A204.1 (cell line): ENCODE measurements around the gene MUC4.
"Not testable (repeated sequence)": the region's sequence is repeated elsewhere in the genome, so short reads cannot be mapped to it uniquely, and the experiment has no call there.

Experiments used
- FAIRE-seq: peaks from 2 replicates; lab custom pipeline; 2012; peaks lifted over from hg19 to GRCh38; lab: Jason Lieb, UNC

The MUC4 gene

DNA sequence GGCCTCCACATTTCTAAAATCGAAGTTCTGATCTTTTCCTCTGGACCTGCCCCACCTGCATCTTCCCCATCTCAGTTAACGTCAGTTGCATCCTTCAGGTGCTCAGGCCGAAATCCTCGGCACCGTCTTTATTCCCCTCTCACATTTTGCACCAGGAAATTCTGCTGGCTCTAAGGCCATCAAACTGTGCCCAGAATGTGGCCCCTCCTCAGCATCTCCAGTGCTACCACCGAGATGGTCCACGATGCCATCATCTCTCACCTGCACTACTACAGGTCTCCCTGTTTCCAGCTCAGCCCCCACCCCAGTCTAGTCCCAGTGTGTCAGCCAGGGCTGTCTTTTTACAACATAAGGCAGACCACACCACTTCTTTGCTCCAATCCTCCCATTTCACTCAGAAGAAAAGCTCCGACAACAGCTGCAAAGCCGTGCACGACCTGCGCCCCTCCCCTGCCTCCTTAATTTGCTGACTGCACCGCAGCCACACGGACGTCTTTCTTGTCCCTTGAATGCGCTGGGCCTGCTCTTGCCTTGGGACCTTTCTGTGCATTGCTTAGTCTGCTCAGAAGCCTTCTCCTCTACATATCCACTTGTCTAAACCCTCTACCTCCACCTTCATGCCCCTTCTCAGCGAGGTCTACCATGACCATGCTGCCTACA lies 76.6 kb downstream of the MUC4 start:
- no peak for FAIRE-seq

DNA sequence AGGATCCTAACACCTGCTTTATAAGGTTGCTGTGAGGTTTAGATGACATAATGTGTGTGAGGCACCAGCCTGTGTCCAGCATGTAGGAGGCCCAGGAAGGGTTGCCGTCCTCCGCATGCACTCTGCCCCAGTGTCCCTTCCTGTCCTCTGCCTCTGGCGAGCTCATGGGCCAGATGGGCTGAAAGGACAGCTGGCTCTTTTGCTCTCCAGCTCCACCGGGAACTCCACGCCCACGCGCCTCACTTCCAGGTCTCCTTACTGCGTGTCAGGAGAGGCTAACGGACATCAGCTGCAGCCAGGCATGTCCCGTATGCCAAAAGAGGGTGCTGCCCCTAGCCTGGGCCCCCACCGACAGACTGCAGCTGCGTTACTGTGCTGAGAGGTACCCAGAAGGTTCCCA lies 78.8 kb downstream of the MUC4 start:
- FAIRE-seq = no peak

DNA sequence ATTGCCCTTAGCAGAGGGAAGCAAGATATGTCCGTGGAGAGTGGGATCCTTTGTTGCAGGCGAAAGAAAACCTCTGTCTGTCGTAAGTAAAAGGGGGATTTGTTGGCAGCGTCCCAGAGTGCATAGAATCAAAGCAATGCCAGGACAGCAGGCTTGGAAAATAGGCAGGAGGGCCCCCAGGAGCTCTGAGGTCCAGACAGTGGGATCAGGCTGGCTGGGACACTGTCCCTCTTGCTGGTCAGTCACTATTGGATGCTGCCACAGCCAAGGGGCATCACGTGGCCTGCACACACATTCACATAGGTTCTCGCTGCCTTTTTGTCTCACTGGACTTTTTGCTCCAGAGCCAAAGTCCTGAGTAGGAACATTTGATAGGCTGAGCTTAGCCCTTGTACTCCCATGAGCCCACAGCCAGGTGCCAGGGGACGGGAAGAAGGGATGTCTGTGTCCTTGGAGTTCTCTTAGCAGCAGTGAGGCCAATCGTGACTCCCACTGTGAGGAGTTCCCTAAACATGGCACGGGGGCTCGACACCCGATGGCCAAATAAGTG lies 80.3 kb downstream of the MUC4 start:
- FAIRE-seq = no peak

DNA sequence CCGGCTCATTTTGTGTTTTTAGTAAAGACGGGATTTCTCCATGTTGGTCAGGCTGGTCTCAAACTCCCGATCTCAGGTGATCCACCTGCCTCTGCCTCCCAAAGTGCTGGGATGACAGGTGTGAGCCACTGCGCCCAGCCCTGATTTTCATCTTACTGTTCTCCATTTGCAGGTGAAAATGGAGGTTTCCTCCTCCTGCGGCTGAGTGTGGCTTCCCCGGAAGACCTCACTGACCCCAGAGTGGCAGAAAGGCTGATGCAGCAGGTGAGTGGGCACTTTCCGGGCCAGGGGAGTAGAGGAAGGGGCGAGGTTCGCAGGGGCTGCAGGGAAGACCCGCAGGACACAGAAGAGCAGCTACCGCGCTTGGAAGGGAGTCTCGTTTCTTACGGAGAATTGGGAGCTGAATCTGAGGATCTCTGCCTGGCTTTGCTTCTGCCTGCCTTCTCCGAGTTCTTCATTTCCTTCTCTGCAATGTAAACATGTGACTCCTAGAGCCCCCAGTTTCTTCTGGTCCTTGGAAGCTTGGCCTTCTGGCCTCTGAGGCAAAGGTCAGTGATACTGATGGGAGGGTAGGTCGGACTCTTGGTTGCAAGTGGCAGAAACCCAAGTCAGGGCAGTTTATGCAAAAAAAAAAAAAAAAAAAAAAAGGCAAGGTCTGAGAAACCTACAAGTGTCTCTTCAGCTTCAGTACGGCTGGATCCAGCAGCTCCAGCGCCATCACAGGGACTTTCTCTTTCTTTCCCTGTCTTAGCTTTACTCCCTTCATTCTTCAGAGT lies 82.1 kb downstream of the MUC4 start:
- FAIRE-seq = no peak

DNA sequence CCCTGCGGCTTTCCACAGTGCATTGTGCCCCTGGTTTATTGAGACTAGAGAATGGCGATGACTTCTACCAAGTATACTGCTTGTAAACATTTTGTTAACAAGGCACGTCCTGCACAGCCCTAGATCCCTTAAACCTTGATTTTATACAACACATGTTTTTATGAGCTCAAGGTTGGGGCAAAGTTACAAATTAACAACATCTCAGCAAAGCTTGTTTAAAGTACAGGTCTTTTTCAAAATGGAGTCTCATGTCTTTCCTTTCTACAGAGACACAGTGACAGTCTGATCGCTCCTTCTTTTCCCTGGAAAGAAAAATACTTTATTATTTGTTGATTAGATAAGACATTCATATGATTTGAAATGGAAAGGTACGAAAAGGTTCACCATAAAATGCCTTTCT lies 82.9 kb downstream of the MUC4 start:
- FAIRE-seq = not testable (repeated sequence)

DNA sequence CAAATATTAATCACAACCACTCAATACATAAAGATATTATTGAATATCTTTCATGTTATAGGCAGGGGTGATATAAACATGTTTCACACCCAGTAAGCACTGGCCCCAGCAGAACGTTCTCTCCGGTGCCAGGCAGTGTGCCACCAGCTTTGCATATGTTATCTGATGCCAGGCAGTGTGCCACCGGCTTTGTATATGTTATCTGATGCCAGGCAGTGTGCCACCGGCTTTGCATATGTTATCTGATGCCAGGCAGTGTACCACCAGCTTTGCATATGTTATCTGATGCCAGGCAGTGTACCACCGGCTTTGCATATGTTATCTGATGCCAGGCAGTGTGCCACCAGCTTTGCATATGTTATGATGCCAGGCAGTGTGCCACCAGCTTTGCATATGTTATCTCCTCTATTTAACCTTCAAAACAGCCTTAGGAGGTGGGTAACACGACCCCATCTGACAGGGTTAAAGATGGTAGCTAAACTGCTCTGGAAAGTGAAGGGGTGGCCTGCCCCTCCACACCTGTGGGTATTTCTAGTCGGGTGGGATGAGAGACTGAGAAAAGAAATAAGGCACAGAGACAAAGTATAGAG lies 84.0 kb downstream of the MUC4 start:
- FAIRE-seq = no peak

DNA sequence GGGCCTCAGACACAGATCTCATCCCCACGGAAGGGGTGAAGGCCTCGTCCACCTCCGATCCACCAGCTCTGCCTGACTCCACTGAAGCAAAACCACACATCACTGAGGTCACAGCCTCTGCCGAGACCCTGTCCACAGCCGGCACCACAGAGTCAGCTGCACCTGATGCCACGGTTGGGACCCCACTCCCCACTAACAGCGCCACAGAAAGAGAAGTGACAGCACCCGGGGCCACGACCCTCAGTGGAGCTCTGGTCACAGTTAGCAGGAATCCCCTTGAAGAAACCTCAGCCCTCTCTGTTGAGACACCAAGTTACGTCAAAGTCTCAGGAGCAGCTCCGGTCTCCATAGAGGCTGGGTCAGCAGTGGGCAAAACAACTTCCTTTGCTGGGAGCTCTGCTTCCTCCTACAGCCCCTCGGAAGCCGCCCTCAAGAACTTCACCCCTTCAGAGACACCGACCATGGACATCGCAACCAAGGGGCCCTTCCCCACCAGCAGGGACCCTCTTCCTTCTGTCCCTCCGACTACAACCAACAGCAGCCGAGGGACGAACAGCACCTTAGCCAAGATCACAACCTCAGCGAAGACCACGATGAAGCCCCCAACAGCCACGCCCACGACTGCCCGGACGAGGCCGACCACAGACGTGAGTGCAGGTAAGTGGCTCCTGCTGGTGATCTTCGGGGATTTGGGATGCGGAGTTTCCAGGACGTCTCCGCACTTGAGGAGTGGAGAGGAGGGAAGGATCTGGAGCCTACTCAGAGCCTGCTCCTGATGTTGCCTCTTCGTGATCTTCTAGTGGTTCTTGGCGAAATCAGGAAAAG lies 85.6 kb downstream of the MUC4 start:
- FAIRE-seq = not testable (repeated sequence)

DNA sequence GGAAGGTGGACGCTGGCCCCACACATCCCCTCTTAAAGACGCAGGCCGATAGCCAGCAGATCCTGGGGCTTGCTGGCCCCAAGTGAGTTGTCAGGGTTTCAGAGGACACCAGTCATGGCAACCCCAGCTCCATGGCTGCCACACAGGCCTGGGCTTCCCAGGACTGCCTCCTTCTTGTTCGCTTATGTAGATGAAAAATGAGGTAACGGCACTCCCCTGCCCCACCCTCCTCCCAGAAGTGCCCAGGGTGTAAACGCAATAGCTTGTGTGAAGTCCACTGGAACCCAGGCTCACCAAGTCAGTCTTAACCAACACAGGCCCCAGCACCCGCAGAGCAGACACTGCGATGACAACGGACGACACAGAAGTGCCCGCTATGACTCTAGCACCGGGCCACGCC lies 87.4 kb downstream of the MUC4 start:
- FAIRE-seq = not testable (repeated sequence)

DNA sequence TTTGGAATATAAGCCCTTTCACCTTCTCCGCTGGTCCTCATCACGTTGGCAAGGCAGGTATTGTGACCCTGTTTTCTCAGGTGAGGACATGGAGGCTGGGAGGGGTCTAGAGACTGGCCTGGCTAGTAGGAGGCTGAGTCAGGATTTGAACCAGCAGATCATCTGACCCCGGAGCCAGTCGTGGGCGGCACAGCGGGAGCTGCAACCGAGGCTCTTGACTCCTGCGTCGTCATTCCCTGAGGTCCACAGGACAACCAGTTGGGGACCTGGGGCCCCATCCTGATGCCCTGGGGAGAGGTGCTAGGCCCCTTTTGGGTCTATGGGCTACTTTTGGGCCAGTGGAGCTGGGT lies 88.8 kb downstream of the MUC4 start:
- not testable (repeated sequence) for FAIRE-seq

DNA sequence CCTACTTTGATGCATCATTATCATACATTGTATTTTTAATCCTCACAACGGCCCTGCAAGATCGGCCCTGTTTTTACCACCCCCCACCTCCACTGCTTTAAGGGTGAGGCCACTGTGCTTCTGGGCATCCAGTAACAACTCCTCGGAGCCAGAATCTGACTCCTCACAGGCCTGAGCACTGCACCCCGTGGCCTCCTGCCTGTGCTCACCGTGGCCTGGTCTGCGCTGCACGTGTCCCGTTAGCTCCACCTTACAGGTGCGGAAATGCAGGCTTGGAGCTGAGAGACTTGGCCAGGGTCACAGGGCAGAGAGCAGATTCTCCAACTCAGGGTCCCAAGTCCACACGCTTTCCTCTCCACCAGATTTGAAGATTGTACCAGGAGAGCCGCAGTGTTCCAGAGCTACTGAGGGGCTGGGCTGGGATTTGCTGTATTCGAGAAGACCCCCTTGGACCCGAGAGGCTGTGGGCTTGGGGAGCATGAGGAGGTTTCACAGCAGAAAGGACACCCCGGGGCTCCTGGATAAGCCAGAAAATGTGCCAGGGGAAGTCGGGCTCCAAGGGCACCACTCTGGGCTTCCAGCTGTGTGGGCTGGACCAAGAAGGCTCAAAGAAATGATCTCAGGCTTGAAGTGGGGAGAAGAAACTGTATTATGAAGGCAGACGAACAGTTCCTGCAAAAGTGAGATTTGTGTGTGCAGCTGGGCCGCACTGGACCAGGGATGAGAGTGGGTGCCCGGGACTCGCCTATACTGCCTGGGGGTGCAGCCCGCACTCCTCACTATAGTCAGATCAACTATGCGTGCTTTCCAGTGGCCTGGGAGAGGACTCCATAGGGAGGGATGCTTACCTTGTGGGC lies 89.4 kb downstream of the MUC4 start:
- not testable (repeated sequence) for FAIRE-seq

DNA sequence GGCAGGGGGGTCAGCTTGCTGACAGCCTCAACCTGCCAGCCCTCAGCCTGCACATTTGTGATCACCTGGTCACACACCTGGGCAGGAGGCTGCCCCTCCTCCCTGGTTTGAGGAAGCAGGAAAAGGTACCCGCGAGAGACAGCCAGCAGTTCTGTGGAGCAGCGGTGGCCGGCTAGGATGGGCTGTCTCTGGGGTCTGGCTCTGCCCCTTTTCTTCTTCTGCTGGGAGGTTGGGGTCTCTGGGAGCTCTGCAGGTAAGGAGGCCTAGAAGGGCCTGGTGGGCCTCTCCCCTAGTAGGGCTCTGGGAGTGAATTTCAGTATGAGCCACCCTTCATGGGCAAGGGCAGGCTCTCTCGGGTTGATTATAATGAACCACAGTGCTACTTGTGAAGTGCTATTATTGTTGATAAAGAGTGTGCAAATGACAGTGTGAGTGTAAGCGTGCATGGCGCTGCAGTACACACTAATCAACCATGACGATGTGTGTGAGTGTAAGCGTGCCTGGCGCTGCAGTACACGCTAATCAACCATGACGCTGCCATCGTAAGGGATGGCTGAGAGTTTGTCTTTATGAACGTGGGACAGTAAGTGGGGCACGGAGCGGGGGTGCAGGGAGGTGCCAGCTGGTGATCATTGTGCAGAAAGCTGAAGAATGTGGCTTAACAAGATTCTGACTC lies 90.8 kb downstream of the MUC4 start, which contains the start of gene MUC20:
TSS of gene MUC20 (plus strand) at position 148 of the 676 bp plus-strand sequence. CDS start at position 178, 30 bp downstream.
- FAIRE-seq = not testable (repeated sequence)

DNA sequence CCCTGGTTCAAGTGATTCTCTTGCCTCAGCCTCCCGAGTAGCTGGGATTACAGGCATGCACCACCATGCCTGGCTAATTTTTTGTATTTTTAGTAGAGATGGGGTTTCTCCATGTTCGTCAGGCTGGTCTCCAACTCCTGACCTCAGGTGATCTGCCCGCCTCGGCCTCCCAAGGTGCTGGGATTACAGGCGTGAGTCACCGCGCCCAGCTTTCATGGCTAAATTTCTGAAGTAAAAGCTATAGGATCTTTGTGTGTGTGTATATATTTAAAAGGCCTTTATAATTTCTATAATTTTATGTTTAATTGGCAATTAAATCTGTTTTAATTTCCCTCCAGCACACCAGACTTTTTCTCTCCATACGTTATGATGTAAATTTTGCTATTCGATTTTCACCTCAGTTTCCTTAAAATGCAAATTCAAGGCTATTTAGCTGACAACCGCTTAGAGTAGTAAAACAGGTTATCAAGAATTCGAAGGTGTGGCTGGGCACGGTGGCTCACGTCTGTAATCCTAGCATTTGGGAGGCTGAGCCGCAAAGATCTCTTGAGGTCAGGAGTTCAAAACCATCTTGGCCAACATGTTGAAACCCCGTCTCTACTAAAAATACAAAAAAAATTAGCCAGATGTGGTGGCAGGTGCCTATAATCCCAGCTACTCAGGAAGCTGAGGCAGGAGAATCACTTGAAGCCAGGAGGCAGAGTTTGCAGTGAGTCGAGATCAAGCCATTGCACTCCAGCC lies 92.0 kb downstream of the MUC4 start:
- not testable (repeated sequence) for FAIRE-seq

DNA sequence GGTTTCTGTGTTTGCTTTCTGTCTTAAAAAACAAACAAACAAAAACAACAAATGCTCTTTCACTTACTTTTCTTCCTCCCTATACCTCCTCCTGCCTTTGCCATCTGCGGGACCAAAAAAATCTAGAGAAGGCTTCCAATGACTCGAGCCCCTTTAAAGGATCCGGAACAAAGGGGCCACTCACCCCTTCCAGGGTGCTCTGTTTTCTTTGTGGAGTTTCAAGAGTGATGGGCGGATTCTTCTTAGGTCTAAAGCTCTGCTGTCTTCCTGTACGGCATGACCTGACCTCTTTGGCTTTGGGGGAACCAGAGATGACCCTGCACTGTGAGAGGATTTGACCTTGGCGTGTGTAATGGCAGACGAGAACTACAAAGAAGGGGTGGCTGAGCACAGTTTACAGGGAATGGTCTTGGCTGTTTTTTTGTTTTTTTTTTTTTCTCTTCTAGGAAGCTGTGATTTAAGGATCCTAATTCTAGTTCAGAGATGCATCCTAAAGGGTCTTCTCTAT lies 93.2 kb downstream of the MUC4 start:
- no peak for FAIRE-seq

DNA sequence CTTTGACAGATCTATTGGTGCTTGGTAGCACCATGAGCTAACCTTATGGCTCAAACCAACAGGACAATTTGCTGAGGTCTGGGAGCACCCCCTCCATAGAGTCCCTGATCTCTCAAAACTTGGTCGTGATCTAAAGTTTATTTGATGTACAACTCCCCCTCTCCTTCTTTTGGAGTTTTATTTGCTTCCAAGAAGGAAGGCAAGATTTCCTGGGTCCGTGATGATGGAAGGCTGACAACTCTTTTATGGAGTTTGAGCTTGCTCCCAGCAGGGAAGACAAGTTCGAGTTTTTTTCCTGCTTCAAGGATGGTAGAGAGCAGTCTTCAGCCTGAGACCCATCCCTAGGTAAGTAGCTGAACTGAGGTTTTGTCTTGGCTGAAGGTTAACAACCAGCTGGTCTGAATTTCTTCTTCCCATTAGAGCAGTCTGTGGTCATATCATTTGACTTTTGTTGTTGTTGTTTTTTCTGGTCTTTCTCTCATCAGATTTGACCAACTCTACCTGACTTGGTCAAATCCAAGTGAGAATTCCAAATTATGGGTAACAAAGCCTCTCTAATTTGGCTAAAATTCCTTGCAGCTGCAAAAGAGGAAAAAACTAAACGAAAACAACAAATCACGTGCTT lies 93.8 kb downstream of the MUC4 start:
- FAIRE-seq = no peak

DNA sequence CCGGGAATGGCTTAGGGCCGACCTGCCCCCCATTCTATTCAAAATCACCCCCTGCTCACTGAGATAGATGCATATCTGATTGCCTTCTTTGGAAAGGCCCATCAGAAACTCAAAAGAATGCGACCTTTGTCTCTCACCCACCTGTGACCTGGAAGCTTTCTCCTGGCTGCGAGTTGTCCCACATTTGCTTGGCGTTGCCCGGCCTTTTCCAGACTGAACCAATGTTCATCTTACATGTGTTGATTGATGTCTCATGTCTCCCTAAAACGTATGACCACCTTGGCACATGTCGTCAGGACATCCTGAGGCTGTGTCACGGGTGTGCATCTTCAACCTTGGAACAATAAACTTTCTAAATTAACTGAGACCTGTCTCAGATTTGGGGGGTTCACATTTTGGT lies 94.3 kb downstream of the MUC4 start:
- FAIRE-seq = no peak

DNA sequence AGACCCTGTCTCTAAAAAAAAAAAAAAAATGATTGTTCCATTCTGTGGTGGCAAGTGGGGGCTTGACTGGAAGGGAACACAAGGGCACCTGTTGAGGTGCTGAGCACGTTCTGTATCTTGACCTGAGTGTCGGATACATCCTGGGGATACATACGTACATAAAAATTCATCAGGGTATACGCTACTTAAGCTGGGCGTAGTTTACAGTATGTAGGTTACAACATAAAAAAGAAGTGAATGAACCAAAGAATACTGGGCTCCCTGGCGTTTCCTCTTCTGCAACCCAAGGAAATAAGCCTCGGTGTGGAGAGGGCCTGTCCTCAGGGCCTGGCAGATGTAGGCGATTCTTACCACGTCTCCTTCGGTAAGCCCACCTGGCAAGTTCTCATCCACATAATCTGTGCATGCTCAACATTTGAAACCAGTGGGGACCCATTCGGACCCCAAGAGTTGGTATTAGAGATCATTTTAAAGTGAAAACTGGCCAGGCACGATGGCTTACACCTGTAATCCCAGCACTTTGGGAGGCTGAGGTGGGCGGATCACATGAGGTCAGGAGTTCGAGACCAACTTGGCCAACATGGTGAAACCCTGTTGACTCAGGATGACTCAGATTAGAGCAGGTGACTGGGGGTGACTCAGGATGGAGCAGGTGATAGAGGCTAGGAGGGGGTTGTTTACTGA lies 96.0 kb downstream of the MUC4 start:
- no peak for FAIRE-seq

DNA sequence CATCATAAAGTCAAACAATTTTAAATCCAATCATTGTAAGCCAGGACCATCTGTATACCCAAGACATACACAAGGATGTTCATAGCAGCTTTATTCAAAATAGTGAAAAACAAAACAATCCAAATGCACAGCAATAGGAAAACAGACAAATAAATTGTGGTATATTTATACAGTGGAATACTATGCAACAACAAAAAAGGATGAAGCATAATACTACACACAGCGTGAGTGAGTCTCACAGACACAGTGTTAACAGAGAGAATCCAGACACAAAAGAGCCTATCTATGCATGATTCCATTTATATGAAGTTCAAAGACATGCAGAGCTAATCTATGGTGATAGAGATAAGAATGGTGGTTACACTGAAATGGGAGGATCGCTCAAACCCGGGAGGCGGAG lies 96.6 kb downstream of the MUC4 start:
- no peak for FAIRE-seq

DNA sequence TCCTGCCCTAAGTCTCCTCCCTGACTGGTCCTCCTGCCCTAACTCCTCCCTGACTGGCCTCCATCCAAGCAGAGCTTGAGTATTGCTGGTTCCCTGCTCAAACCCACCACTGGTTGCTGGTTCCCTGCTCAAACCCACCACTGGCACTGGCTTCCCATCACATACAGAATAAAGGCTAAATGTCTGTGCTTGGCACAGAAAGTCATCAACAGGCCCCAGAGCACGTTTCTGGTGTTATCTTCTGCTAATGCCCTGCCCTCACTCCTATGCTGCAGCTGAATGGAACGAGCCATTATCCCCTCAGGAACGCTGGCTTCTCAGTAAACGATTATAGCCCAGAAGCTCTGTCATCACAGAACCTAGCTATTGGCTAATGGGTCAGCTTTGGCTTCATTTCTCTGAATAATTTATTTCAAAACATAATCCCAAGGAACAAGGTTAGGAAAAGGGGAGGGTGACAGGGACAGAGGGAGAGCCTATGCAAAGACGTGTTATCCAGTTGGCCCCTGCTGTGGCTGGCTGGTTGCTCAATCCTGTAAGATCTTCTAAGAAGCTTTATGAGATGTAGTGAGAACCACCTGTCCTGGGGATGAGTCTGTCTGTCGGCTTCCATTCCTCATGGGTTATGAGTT lies 97.2 kb downstream of the MUC4 start:
- no peak for FAIRE-seq
